ENCODE measurements around the gene PFDN6. TPM values are rescaled to one million over a fixed set of nuclear protein-coding genes. Genes with fewer than 3 reads are reported as not detected.

The PFDN6 gene
- total and polyA plus RNA-seq, 10 of the 15 experiments (the other 5 are each of a cell fraction or from before 2014, with no cell fraction given), result 3.1 to 168 (median 82.6) TPM

- intact Hi-C loops (cut with micrococcal nuclease; ENCODE audit: unreplicated experiment), result loop anchor here (5.0 kb wide), 1 partner anchor 112 kb away; the partner anchor contains the start of gene KIFC1
- Histone ChIP-seq H2AFZ (ENCODE audit: control insufficient read depth, low read depth, low read length) (no peak overlapping the region), H3K9me3 (replicated peaks; ENCODE audit: control insufficient read depth, insufficient read depth, low read length) (no peaks in the 10 kb centered on the region), H3K27me3 (replicated peaks in 1 of 2; ENCODE audit: control insufficient read depth in 2 of 2, insufficient read depth in 2 of 2, low read length in 1 of 2) (no peaks in the 10 kb centered on the region), H3K79me2 (ENCODE audit: control insufficient read depth, insufficient read depth, low read length) (peaks cover 24% of the 10 kb centered on the region), H3K36me3 (ENCODE audit: control insufficient read depth in 2 of 2, insufficient read depth in 2 of 2, low read length in 1 of 2) (peaks cover 24 to 31% of the 10 kb centered on the region in 2 experiments), H3K4me2 (ENCODE audit: control insufficient read depth, insufficient read depth) (no peak overlapping the region), H3K9ac (ENCODE audit: control insufficient read depth, insufficient read depth, low read length) (no peak overlapping the region), H4K20me1 (ENCODE audit: control insufficient read depth, insufficient read depth) (no peaks in the 10 kb centered on the region; the same call in 1 of the 2 replicates), H3K4me3 (no peak overlapping the region), H3K4me1 (ENCODE audit: control insufficient read depth, insufficient read depth, low read length) (peaks cover 20% of the 10 kb centered on the region), H3K27ac (ENCODE audit: control insufficient read depth, insufficient read depth) (no peak overlapping the region; the same call in 1 of the 2 replicates)
- SMC1A ChIA-PET (ENCODE audit: uncharacterized antibody, unreplicated experiment), result no interaction called here
- POLR2A ChIA-PET, result interaction anchor here (1.6 to 3.9 kb wide), 3 partner anchors 8 to 17 kb away, joined by 6 to 38 read pairs (median 19); partner anchors contain the start of genes PFDN6, RPS18, VPS52 and WDR46
- TF ChIP-seq POLR2AphosphoS2 (IDR thresholded peaks at IDR 0.05; ENCODE audit: low read depth, low read length) (no peak), CEBPB (IDR thresholded peaks at IDR 0.05; ENCODE audit: borderline replicate concordance in 1 of 2, low read depth in 2 of 2, low read length in 2 of 2) (no peak), ATF7 (IDR thresholded peaks at IDR 0.05; ENCODE audit: low read depth) (no peak), MEF2A (IDR thresholded peaks at IDR 0.05; ENCODE audit: insufficient read depth, low read depth, low read length) (no peak), EED (IDR thresholded peaks at IDR 0.05; ENCODE audit: low read depth) (peak; percentile 46; the same call in 1 of the 2 replicates), ZNF384 (IDR thresholded peaks at IDR 0.05; ENCODE audit: borderline replicate concordance, low read depth, low read length) (no peak), IKZF2 (IDR thresholded peaks at IDR 0.05) (peak in 1 of 2 experiments; percentile 20; a peak in 1 of 4 replicates), RAD21 (IDR thresholded peaks at IDR 0.05; ENCODE audit: insufficient read depth, low read depth, low read length) (peak; percentile 46), STAT1 (conservative IDR thresholded peaks at IDR 0.05) (no peak), SMC3 (IDR thresholded peaks at IDR 0.05; ENCODE audit: borderline replicate concordance, low read length) (peak; percentile 10; the same call in 1 of the 2 replicates), ZZZ3 (IDR thresholded peaks at IDR 0.05; ENCODE audit: control insufficient read depth, insufficient read length, low read depth) (no peak)
- TF ChIP-seq, protein P1, sequence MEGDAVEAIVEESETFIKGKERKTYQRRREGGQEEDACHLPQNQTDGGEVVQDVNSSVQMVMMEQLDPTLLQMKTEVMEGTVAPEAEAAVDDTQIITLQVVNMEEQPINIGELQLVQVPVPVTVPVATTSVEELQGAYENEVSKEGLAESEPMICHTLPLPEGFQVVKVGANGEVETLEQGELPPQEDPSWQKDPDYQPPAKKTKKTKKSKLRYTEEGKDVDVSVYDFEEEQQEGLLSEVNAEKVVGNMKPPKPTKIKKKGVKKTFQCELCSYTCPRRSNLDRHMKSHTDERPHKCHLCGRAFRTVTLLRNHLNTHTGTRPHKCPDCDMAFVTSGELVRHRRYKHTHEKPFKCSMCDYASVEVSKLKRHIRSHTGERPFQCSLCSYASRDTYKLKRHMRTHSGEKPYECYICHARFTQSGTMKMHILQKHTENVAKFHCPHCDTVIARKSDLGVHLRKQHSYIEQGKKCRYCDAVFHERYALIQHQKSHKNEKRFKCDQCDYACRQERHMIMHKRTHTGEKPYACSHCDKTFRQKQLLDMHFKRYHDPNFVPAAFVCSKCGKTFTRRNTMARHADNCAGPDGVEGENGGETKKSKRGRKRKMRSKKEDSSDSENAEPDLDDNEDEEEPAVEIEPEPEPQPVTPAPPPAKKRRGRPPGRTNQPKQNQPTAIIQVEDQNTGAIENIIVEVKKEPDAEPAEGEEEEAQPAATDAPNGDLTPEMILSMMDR (IDR thresholded peaks at IDR 0.05 in 2 of 3, conservative IDR thresholded peaks at IDR 0.05 in 1 of 3; ENCODE audit: control insufficient read depth in 2 of 3, extremely low read depth in 1 of 3, insufficient read depth in 1 of 3, low read depth in 3 of 3, low read length in 3 of 3), result peak; percentile 39 to 55 (median 46); a peak in 5 of 6 replicates
- no peak for ATAC-seq
- no peak for FAIRE-seq
- BruUV-seq (replicated peaks), result no TSS peak
- RAD21 ChIA-PET (ENCODE audit: unreplicated experiment), result no interaction called here
- WGBS (ENCODE audit: insufficient coverage, insufficient replicate concordance, low lambda C conversion rate, missing lambda C conversion rate), result 100% methylated on average over 5 of the region's 5 CpGs
- no peak for DNase-seq (ENCODE audit: low read depth, low spot score)
- CTCF ChIA-PET, result interaction anchor here (1.7 to 3.9 kb wide), 2 partner anchors 65 to 151 kb away, joined by 3 to 22 read pairs; no protein-coding TSS in a partner anchor
- in situ Hi-C loops (cut with MboI), result no loop called here
Observed at GRCh38 chr6:33279971-33280511, 9.4 kb upstream of the PFDN6 start.
